Lung (tissue), 12 donors: ENCODE results near the gene KCNG2. TPM values are rescaled to one million over a fixed set of nuclear protein-coding genes. Genes with fewer than 3 reads are reported as not detected.

Experiments used
- ATAC-seq: fragments of 200-7000 bp; cut with Tn5 transposase; one replicate; pipeline ENCODE4 v1.9.1; 2020; ENCODE audit warnings: moderate number of reproducible peaks; ENCODE audit not compliant: insufficient read depth, low FRiP score
- DNase-seq, 3 donors: peaks; one replicate each; pipeline ENCODE4 v3.0.0-alpha.2; 2013 to 2017
- H3K27ac ChIP-seq, 2 donors: one replicate each; pipeline ENCODE4 v1.5.1; 2013; ENCODE audit warnings: mild to moderate bottlenecking in 2 of 2, moderate library complexity in 2 of 2, control low read depth in 1 of 2, inconsistent platforms in 1 of 2, low read depth in 1 of 2, low read length in 1 of 2
- H3K27me3 ChIP-seq, 3 donors: one replicate each; pipeline ENCODE4 v1.5.1; 2013; ENCODE audit warnings: low read length in 2 of 3; ENCODE audit not compliant: control insufficient read depth in 3 of 3, insufficient read depth in 3 of 3
- H3K36me3 ChIP-seq, 4 donors: one replicate each; pipeline ENCODE4 v1.5.1; 2013; ENCODE audit warnings: low read length in 4 of 4, mild to moderate bottlenecking in 1 of 4, moderate library complexity in 1 of 4; ENCODE audit not compliant: control insufficient read depth in 4 of 4, insufficient read depth in 4 of 4
- H3K4me1 ChIP-seq, 5 donors: one replicate each; pipeline ENCODE4 v1.5.1; 2013; ENCODE audit warnings: low read length in 5 of 5, mild to moderate bottlenecking in 2 of 5, moderate library complexity in 1 of 5; ENCODE audit not compliant: control insufficient read depth in 5 of 5, insufficient read depth in 5 of 5
- H3K4me3 ChIP-seq: one replicate; pipeline ENCODE4 v1.5.1; 2013; ENCODE audit warnings: mild to moderate bottlenecking, control low read depth, moderate library complexity
- H3K9ac ChIP-seq, 2 donors: one replicate each; pipeline ENCODE4 v1.5.1; 2013; ENCODE audit warnings: low read length in 2 of 2, control low read depth in 1 of 2; ENCODE audit not compliant: insufficient read depth in 1 of 2
- H3K9me3 ChIP-seq, 4 donors: one replicate each; pipeline ENCODE4 v1.5.1; 2013; ENCODE audit warnings: low read length in 3 of 4, mild to moderate bottlenecking in 1 of 4, moderate library complexity in 1 of 4; ENCODE audit not compliant: control insufficient read depth in 4 of 4, insufficient read depth in 3 of 4
- WGBS, 2 donors: extraction: QIAGEN DNeasy Blood & Tissue Kit; methylation state at CpG; one replicate each; pipeline ENCODE4 v1.1.7; 2013; 5-methylcytosine and 5-hydroxymethylcytosine counted together
- polyA plus RNA-seq, 2 donors: library from polyadenylated mRNA; stranded (reverse); fragments of 200-250 nt; gene quantifications; one replicate each; pipeline ENCODE4 v1.2.1, GENCODE V29; 2013
- total RNA-seq, 2 donors: library from RNA; depleted of rRNA in 1 of 2; stranded (reverse); fragments of >200 nt in 1 of 2; gene quantifications; one replicate each; pipeline ENCODE4 v1.2.1, GENCODE V29; 2014 to 2021
- TF ChIP-seq, protein P1 (sequence below): IDR thresholded peaks from 2 replicates; pipeline ENCODE4 v1.5.1; 2012; ENCODE audit warnings: mild to moderate bottlenecking; ENCODE audit errors: control extremely low read depth, extremely low read depth
- donor health status: control.
- donor health status: control.
- donor health status: Bipolar disorder and iron deficiency.
- donor health status: healthy.
- donor health status: DM: yes; HTN: yes; CAD: no.

KCNG2 gene
- total and polyA plus RNA-seq, 4 donors, result 0.16 to 1.8 (median 1.2) TPM

DNA sequence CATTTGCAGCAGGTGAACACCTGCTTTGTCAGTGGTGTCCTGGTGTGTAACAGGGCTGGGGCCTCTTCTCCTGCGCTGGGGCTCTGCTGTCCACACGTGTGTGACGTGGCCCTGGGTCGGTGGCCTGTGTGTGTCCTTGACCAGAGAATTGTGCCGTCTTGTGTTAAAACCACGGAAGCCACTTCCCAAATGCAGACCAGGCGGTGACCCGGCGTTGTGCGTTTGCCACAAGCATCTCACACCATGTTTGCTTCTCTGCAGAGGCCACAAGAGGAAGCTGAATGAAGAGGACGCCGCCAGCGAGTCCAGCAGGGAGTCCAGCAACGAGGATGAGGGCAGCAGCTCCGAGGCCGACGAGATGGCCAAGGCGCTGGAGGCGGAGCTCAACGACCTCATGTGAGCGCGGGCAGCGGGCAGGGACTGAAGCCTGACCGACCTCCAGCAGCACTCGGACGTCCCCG, 44.3 kb upstream of the KCNG2 start:
- Histone ChIP-seq H3K4me3 (no peak overlapping the region), H3K27ac (no peak overlapping the region), H3K9ac (no peak overlapping the region), H3K4me1 (peaks cover 0 to 2% (median 0%) of the 10 kb centered on the region in 5 donors), H3K9me3 (peaks cover 0 to 12% (median 0%) of the 10 kb centered on the region in 4 donors), H3K27me3 (no peaks in the 10 kb centered on the region), H3K36me3 (peaks cover 0 to 39% (median 4%) of the 10 kb centered on the region in 4 donors)
- ATAC-seq (no peak), DNase-seq (no peak)
- 84 to 93% methylated on average over 27 of the region's 27 CpGs for WGBS, 2 donors
- TF ChIP-seq, protein P1, sequence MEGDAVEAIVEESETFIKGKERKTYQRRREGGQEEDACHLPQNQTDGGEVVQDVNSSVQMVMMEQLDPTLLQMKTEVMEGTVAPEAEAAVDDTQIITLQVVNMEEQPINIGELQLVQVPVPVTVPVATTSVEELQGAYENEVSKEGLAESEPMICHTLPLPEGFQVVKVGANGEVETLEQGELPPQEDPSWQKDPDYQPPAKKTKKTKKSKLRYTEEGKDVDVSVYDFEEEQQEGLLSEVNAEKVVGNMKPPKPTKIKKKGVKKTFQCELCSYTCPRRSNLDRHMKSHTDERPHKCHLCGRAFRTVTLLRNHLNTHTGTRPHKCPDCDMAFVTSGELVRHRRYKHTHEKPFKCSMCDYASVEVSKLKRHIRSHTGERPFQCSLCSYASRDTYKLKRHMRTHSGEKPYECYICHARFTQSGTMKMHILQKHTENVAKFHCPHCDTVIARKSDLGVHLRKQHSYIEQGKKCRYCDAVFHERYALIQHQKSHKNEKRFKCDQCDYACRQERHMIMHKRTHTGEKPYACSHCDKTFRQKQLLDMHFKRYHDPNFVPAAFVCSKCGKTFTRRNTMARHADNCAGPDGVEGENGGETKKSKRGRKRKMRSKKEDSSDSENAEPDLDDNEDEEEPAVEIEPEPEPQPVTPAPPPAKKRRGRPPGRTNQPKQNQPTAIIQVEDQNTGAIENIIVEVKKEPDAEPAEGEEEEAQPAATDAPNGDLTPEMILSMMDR, result no peak

DNA sequence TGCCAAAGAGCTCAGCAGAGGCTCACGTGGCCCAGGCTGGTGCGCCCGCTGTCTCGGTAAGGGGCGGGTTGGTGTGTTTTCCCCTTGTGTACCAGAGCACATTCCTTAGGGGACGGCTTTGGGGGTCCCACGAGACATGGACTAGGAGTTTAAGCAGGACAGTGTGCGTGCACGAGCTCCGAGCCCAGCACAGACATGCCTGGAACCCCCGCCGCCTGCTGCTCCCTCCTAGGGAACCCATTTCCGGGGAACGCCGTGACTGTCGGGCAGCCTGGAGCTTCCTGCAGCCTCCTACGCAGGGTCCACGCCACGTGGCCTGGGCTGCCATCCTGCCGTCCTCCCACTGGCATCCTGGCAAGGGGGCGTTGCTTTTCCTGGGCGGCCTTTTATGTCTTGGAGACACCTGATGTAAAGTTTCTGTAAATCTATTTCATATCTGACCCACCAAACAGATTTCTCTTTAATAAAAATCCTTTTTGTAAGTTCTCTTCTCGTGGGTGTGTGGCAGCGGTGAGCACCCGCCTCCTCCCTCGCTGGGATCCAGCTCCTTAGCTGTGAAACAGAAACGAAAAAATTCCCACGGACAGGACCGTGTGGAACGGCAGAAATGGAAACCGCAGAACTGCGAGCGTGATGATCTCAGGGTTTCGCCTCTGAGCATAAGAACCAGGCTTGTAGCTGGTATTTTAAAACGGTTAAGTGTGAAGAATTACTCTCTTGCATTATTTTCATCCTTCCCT, 43.5 kb upstream of the KCNG2 start:
- no peak overlapping the region for H3K4me3 ChIP-seq
- no peak overlapping the region for H3K9ac ChIP-seq
- peaks cover 0 to 33% (median 4%) of the 10 kb centered on the region in 4 donors for H3K36me3 ChIP-seq
- peaks cover 0 to 2% (median 0%) of the 10 kb centered on the region in 5 donors for H3K4me1 ChIP-seq
- WGBS, 2 donors, result 97 to 98% methylated on average over 35 of the region's 35 CpGs
- H3K9me3 ChIP-seq, result peaks cover 0 to 9% (median under 1%) of the 10 kb centered on the region in 4 donors
- no peaks in the 10 kb centered on the region for H3K27me3 ChIP-seq
- no peak for ATAC-seq
- TF ChIP-seq, protein P1, result no peak
- no peak overlapping the region for H3K27ac ChIP-seq
- no peak for DNase-seq

DNA sequence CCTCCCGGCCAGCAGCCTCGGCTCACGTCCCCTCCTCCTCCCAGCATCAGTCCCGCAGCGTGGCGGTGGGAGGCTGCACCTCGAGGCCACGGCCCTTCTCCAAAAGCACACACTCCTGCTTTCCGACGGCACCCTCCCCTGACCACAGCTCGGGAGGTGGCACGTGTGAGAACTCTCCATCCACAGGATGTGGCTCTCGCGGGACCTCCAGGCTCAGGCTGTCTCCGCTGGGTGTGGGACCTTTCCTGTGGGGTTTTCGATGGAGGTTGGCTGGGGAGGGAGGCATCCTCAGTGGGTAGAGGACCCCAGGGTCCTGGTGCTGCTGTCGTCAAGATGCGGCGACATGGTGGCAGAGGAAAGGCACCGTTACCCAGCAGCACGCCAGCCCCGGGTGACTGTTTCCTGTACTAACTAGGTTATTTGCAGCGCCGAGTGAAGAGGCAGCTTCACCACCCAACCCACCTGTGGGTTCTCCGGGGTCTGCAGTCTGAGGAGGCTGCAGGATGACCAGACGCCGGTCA, 42.8 kb upstream of the KCNG2 start:
- Histone ChIP-seq H3K27me3 (no peaks in the 10 kb centered on the region), H3K36me3 (peaks cover 0 to 29% (median 4%) of the 10 kb centered on the region in 4 donors), H3K9ac (no peak overlapping the region), H3K4me3 (no peak overlapping the region), H3K9me3 (peaks cover 0 to 7% (median 1%) of the 10 kb centered on the region in 4 donors), H3K4me1 (peaks cover 0 to 2% (median 0%) of the 10 kb centered on the region in 5 donors), H3K27ac (no peak overlapping the region)
- TF ChIP-seq, protein P1, result no peak
- DNase-seq, result no peak
- no peak for ATAC-seq
- WGBS, 2 donors, result 96 to 98% methylated on average over 27 of the region's 27 CpGs
